GM19328 (cell line): ENCODE data around the gene OASL.
"Not testable (repeated sequence)": the region's sequence is repeated elsewhere in the genome, so short reads cannot be mapped to it uniquely, and the experiment has no call there.

Experiments
- ATAC-seq: cut with Tn5 transposase; IDR thresholded peaks from one replicate; pipeline ENCODE4 v1.9.1; 2021; ENCODE audit warnings: mild to moderate bottlenecking, moderate library complexity; ENCODE audit not compliant: unreplicated experiment

The OASL gene, protein sequence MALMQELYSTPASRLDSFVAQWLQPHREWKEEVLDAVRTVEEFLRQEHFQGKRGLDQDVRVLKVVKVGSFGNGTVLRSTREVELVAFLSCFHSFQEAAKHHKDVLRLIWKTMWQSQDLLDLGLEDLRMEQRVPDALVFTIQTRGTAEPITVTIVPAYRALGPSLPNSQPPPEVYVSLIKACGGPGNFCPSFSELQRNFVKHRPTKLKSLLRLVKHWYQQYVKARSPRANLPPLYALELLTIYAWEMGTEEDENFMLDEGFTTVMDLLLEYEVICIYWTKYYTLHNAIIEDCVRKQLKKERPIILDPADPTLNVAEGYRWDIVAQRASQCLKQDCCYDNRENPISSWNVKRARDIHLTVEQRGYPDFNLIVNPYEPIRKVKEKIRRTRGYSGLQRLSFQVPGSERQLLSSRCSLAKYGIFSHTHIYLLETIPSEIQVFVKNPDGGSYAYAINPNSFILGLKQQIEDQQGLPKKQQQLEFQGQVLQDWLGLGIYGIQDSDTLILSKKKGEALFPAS

DNA sequence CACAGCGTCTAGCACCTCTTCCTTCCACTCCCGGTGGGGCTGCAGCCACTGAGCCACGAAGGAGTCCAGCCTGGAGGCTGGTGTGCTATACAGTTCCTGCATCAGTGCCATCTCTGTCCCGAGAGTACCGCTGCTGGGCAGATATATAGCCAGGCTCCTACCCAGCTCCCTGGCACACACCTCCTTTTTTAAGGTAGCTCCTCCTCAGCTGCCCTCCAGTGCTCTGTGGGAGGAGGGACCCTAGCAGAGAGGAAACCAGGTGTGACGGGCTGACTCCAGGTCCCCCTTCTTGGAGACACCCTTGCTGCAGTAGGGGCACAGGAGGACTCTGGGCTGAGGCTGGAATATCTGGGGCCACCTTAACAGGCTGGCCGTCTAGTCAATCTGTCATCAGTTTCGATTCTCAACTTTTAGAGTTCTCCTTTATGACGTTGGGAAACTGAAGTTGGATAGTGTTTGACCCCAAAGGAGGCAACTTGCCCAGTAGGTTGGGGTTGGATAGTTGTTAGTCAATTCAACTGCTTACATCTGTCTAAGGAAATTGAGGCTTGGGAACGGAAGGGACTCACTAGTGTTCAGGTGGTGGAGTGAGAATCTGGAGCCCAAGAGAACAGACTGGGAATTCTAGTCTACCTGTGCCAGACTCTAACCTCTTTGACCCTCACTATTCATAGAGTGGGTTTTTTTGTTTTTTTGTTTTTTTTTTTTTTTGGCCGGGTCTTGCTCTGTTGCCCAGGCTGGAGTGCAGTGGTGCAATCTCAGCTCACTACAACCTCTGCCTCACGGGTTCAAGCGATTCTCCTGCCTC is at the start of gene OASL:
TSS of gene OASL (minus strand) at position 386 of the 808 bp plus-strand sequence. CDS start at position 111, 275 bp downstream.
- ATAC-seq: peak; percentile 62

DNA sequence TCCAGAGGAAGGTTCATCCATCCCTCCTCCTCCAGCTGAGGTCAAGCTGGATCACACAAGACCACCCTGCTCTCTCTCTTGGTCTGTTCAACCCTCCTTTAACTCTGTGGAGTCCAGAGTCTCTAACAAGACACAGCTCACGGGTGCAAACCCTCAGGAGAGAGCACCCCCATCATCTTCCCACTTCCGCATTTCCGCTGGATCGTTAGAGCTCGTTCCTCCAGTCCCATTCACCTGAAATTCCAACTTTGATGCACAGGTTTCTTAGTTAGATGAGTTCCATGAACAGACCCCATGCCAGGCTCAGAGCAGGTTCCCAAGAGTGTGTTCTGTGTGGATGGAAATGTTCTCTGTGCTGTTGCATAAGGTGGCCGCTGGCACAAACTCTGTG is 49.1 kb upstream of the OASL start:
- no peak for ATAC-seq

DNA sequence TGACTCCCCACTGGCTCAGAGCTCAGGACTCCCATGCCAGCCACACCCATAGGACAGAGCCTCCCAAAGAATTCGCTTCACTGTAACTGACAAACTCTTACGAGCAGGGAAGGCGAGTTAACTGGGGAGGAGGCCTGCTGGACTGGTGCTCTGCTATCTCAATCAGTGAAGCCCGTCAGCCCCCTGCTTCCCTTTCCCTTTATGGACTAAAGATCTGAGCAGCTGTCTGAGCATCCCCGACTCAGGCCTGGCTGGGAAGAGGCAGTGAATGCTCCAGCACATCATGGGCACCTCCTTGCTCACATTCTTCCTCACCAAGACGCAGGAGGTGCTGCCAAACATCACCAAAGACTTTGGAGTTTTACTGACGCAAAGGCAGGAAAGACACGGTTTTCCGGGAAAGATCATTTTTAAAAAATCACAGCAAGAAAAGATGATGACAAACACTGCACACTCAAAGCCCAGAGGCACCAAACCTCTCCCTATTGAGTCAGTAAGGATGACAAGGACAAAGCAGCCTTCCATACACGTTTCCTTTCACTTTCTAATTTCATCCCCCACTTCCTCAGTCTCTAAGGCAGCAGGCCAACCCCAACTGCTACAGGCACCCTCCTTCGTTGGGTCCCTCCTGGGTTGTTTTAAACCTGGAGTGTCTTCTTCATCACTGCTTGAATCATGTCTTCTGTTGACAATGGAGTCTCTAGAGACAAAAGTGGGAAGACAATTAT is 48.6 kb upstream of the OASL start:
- ATAC-seq: no peak

DNA sequence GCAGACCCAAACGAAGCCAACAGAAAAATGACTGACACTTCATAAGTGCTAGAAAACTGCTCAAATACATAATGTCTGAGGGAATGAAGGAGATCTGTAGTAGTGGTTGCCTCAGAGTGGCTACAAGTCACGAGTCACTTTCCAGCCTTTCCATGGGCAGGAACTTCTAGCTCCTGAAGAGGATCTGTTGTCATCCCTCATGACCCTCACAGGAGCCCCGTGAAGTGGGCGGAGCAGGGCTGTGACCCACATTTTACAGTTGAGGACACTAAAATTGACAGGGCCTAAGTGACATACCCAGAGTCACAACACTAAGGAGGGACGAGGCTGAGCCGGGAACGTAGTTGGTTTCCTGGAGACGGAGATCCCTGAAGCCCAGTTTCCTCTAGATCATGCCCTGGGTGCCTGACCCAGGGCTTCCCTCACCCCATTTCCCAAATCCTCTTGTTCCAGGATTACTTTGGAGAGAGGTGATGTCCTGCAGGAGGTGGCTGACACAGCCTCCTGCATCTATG is 47.8 kb upstream of the OASL start:
- ATAC-seq: no peak

DNA sequence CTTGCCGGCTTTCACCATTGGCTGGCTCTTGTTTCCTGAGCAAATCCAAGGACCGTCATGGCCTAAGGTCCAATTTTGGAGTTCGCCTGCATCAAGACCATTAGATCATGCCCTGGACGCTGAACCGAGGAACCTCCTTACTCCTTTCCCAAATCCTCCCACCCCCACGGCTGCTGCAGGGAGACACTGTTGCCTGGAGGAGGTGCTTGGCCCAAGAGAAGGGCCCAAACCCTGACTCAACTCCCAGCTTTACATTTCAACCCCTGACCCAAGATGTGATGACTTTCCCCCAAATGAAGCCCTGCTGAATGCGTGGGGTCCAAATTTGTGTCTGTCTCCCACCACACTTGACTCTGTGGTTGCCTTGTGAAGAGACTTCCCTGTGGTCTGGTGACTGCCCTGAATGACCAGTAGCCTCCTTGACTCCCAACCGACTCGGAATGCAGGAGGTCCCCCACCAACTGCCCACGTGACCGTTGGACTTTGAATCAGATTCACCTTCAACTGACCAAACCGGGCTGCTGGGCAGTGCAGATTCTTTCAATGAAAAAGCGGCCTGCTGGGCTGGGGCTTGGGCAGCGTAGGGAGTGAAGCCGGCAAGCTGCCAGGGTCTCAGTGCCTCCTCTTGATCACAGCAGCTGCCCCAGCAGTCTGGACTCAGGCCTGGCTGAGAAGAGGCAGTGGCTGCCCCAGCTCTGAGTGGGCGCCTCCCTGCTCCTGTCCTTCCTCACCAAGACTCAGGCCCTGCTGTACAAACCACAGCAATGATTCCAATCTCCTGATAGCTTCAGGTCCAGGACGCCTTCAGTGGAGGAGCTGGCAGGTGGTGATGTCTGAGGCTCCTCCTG is 46.7 kb upstream of the OASL start:
- no peak for ATAC-seq

DNA sequence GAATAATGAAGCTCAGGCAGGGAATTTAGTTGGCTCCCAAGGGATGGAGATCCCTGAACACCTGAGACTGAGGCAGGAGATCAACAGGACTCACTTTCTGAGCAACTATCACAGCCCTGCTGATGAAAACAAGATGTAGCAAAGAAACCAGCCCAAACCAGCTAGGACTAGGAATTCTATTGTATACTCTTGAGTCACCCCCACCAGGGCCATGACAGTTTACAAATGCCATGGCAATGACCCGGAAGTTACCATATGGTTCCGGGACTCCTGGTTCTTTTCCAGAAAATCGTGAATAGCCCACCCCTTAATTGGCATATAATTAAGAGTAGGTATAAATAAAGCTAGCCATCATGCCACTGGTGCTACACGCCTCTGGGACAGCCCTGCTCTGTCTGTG is 46.0 kb upstream of the OASL start:
- no peak for ATAC-seq

DNA sequence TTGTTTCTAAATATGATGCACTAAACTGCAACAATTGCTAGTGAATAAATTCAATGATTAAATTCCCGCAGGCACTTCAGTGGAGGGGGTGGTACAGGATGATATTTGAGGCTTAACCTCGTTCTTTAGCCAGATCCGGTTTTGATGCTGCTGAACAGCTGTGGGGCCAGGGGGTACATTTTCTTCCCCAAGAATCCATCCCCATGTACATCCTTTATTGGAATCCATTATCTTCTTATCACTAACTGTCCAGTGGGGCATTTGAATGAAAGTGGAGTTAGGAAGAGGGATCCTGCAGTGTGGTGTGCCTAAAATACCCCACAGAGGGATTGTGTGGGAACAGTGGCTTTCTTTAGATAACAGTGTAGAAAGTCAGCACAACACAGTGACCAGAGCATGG is 45.2 kb upstream of the OASL start:
- no peak for ATAC-seq

DNA sequence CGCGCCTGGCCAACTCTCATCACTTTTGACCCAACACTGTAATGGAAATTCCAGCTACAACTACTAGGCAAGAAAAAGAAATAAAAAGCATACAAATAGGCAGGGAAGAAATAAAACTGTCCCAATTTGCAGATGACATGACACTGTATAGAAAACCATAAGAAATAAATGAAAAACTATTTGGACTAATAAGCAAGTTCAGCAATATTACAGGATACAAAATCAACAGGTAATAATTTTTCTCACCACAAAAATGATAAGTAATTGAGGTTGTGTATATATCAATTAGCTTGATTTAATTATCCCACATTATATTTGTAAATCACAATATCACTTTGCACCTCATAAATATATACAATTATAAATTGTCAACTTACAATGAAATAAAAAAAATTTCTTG is 41.9 kb upstream of the OASL start:
- no peak for ATAC-seq

DNA sequence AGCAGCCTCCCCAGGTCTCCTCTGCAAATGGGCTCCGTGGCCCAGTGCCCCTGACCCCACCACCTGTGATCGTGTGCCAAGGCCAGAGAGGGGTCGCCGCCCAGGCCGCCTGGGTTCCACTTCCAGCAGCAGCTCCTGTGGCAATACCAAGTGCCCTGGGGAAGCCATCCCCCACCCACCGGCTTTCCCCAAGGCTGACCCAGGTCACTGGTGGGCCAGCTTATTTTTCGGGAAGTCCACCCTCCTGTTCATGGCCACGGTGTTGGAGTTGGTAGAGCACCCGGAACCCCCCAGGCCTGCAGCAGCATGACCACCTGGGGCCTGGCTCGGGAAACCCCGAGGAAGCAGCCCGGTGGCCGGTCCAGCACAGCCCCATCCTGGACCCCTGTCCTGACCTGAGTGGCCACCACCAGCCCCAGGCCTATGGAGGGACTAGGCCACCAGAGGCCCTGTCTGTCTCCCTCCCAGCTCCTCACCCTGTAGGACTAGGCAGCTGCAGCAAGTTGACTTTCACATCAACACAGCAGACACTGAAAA is 40.8 kb upstream of the OASL start:
- no peak for ATAC-seq

DNA sequence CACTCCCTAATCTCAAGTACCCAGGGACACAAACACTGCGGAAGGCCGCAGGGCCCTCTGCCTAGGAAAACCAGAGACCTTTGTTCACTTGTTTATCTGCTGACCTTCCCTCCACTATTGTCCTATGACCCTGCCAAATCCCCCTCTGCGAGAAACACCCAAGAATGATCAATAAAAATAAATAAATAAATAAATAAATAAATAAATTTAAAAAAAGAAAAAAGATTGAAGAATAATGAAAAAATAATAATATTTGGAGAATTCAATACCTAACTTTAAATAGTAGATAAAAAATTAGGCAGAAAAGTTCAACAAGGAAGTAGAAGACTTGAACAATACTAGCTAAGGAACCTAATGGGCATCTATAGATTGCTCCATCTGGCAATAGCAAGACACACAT is 38.4 kb upstream of the OASL start:
- not testable (repeated sequence) for ATAC-seq

DNA sequence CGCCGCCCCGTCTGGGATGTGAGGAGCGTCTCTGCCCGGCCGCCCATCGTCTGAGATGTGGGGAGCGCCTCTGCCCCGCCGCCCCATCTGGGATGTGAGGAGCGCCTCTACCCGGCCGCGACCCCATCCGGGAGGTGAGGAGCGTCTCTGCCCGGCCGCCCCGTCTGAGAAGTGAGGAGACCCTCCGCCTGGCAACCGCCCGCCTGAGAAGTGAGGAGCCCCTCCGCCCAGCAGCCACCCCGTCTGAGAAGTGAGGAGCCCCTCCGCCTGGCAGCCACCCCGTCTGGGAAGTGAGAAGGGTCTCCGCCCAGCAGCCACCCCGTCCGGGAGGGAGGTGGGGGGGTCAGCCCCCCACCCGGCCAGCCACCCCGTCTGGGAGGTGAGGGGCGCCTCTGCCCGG is 36.9 kb upstream of the OASL start:
- not testable (repeated sequence) for ATAC-seq

DNA sequence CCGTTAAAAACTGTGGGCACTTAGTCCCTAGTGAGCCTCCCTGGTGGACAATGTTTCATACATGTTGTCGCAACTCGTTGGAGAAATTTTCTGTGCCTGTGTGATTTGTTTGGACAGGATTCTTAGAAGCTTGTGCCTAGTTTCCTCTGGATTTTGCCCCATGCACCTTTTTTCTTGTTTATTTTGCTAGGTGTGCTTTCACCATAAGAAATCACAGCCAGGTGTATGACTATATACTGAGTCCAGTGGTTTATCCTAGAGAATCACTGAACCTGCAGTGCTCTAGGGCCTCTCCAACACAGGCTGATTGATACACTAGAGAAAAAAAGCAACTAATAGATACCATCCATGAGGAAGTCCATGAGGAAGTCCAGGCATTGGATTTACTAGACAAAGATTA is 33.1 kb upstream of the OASL start:
- ATAC-seq: no peak

DNA sequence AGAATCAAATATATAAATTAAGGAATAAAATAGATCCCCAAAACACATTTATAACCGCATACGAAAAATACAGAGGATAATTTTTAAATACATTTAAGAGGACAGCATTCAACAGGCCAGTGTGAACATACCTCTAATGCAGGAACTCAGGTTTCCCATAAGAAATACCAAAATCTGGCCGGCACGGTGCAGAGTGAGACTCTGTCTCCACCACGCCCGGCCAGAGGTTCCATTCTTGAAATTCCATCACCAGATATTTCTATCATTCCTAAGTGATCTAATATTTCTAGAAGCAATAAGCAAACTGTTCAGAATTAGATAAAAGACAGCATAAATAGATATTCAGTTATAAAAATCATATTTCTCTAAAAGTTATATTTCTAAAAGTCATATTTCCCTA is 30.2 kb upstream of the OASL start:
- no peak for ATAC-seq

DNA sequence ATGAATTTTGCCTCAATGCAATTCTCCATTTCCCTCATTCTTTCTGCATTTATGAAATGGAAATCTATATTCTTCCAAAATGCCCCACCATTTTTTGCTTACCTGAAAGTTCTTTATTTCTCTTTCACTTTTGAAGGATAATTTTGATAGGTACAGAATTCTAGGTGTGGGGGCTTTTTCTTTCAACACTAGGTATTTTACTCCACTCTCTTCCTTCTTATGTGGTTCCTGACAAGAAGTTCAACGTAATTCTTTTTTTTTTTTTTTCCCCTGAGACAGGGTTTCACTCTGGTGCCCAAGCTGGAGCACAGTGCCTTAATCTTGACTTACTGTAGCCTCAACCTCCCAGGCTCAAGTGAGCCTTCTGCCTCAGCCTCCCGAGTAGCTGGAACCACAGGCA is 26.3 kb upstream of the OASL start:
- ATAC-seq: no peak

DNA sequence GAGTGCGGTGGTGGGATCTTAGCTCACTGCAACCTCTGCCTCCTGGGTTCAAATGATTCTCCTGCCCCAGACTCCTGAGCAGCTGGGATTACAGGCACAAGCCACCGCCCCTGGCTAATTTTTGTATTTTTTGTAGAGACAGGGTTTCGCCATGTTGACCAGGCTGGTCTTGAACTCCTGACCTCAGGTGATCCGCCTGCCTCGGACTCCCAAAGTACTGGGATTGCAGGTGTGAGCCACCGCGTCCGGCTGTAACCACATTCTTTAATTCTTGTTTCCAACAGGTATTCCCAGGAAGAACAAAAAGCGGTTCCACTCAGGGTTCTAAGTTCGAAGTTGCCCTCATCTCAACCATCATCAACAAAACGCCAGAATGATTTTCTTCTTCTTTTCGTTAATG is 25.5 kb upstream of the OASL start:
- not testable (repeated sequence) for ATAC-seq

DNA sequence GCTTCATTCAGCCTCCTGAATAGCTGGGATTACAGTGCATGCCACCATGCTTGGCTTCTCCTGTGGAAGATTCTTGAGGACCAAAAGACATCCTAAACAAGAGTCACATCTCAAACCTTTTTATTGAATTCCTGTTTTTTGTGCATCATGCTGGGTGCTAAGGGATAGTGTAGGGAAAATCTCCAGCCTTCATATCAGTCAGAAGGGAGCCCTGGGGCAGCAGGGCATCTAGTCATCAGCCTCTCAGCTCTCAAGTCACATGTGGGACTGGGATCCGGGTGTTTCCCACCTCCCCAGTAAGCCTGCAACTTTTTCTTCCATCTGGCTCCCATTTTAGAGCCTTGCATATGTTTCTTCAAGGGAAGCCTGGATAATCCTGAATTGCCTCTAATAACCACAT is 25.1 kb upstream of the OASL start:
- ATAC-seq: no peak

DNA sequence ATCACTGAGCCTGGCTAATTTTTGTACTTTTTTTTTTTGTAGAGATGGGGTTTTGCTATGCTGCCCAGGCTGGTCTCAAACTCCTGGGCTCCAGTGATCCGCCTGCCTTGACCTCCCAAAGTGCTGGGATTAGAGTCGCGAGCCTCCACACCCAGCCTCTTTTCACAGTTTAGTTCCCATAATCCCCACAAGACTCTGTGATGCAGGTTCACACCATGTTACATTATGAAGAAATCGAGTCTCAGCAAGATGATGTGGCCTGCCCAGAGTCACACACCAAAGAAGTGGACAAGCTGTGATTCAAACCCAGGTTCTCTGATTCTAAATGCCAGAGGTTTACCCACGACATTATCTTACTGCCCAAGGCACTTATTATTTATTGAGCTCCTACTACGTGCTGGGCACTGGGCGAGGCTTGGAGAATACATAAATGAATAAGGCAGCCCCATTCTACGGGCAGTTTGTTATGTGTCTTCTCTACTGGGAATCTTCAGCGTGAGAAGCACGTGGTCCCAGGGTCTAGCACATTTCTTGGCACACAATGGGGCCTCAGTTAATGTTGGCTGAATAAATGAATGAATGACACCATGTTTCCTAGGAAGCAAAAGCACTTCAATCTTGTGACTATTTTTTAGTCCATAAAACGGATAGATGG is 23.5 kb upstream of the OASL start:
- ATAC-seq: no peak

DNA sequence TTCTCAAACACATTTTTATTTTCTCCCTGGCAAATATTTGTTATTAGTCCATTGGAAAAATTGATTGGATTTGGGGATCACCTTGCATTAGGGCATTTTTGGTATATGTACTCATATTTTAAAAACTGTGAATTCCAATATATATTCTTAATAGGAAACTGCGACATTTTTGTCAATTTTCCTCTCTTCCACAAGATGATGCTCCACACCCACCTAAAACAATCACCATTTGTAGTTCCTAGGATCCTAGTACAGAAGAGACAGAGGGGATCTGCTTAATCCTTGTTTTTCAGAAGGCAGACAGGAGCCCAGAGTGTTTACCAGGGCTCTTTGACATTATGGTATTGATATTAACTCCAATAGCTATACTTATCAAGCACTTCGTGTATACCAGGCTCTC is 22.8 kb upstream of the OASL start:
- no peak for ATAC-seq
